Thymus (tissue), 11 donors: ENCODE data around the gene SARNP. TPM values are rescaled to one million over a fixed set of nuclear protein-coding genes. Genes with fewer than 3 reads are reported as not detected.

Experiments
- DNase-seq, 9 donors: peaks; one replicate each; pipeline ENCODE4 v3.0.0-alpha.2; 2013; ENCODE audit warnings: low spot score in 9 of 9, low read depth in 6 of 9, missing footprints in 1 of 9
- H3K27ac ChIP-seq, 2 donors: one replicate each; pipeline ENCODE4 v1.5.1; 2013; ENCODE audit warnings: control low read depth in 1 of 2, low read depth in 1 of 2, low read length in 1 of 2, mild to moderate bottlenecking in 1 of 2, moderate library complexity in 1 of 2
- H3K27me3 ChIP-seq, 2 donors: one replicate each; pipeline ENCODE4 v1.5.1; 2013; ENCODE audit warnings: low read length in 1 of 2; ENCODE audit not compliant: control insufficient read depth in 2 of 2, insufficient read depth in 1 of 2
- H3K36me3 ChIP-seq, 2 donors: one replicate each; pipeline ENCODE4 v1.5.1; 2013; ENCODE audit warnings: low read length in 1 of 2, mild to moderate bottlenecking in 1 of 2, moderate library complexity in 1 of 2; ENCODE audit not compliant: control insufficient read depth in 2 of 2, insufficient read depth in 2 of 2
- H3K4me1 ChIP-seq, 2 donors: one replicate each; pipeline ENCODE4 v1.5.1; 2013; ENCODE audit warnings: low read length in 2 of 2; ENCODE audit not compliant: control insufficient read depth in 2 of 2, insufficient read depth in 2 of 2
- H3K4me3 ChIP-seq, 2 donors: one replicate each; pipeline ENCODE4 v1.5.1; 2013; ENCODE audit warnings: low read length in 2 of 2, control low read depth in 1 of 2, mild to moderate bottlenecking in 1 of 2
- H3K9me3 ChIP-seq, 2 donors: one replicate each; pipeline ENCODE4 v1.5.1; 2013; ENCODE audit warnings: low read length in 1 of 2, mild to moderate bottlenecking in 1 of 2; ENCODE audit not compliant: control insufficient read depth in 2 of 2, insufficient read depth in 1 of 2
- WGBS: extraction: QIAGEN DNeasy Blood & Tissue Kit; methylation state at CpG from one replicate; pipeline ENCODE4 v1.1.7; 2013; 5-methylcytosine and 5-hydroxymethylcytosine counted together
- polyA plus RNA-seq: library from polyadenylated mRNA; stranded (reverse); fragments of 200-250 nt; gene quantifications from one replicate; pipeline ENCODE4 v1.2.3, GENCODE V29; 2013
- total RNA-seq: library from RNA; stranded (reverse); fragments of 120-200 nt; gene quantifications from one replicate; pipeline ENCODE4 v1.2.4, GENCODE V29; 2013
- donor health status: healthy.

SARNP gene
- total and polyA plus RNA-seq, 2 donors, result 112 to 141 TPM

- 78% methylated on average over 6 of the region's 6 CpGs for WGBS
- Histone ChIP-seq H3K4me3 (no peak overlapping the region), H3K4me1 (peaks cover 7 to 28% of the 10 kb centered on the region in 2 donors), H3K9me3 (no peaks in the 10 kb centered on the region), H3K36me3 (no peaks in the 10 kb centered on the region), H3K27me3 (no peaks in the 10 kb centered on the region), H3K27ac (peak overlapping the region; percentile 26 to 87)
- DNase-seq, result peak in 3 of 9 donors; percentile 37 to 73 (median 57)
Observed at GRCh38 chr12:55736780-55737580, 80.5 kb downstream of the SARNP start.

GRCh38 chr12:55736076-55736475, 81.4 kb downstream of the SARNP start:
- H3K36me3 ChIP-seq, result no peaks in the 10 kb centered on the region
- no peak for DNase-seq
- H3K27me3 ChIP-seq, result no peaks in the 10 kb centered on the region
- H3K27ac ChIP-seq, result no peak overlapping the region
- no peak overlapping the region for H3K4me3 ChIP-seq
- whole genome bisulfite sequencing, result 97% methylated on average over 3 of the region's 3 CpGs
- H3K9me3 ChIP-seq, result no peaks in the 10 kb centered on the region
- H3K4me1 ChIP-seq, result peaks cover 7 to 24% of the 10 kb centered on the region in 2 donors

GRCh38 chr12:55734595-55734994, 82.9 kb downstream of the SARNP start:
- Histone ChIP-seq H3K4me3 (no peak overlapping the region), H3K36me3 (no peaks in the 10 kb centered on the region), H3K27ac (no peak overlapping the region), H3K4me1 (peaks cover 9 to 38% of the 10 kb centered on the region in 2 donors), H3K27me3 (no peaks in the 10 kb centered on the region), H3K9me3 (no peaks in the 10 kb centered on the region)
- WGBS, result 97% methylated on average over 3 of the region's 3 CpGs
- no peak for DNase-seq

GRCh38 chr12:55733858-55734257, 83.7 kb downstream of the SARNP start:
- peaks cover 9 to 44% of the 10 kb centered on the region in 2 donors for H3K4me1 ChIP-seq
- no peak overlapping the region for H3K27ac ChIP-seq
- H3K27me3 ChIP-seq, result no peaks in the 10 kb centered on the region
- 93% methylated on average over 2 of the region's 2 CpGs for WGBS
- no peaks in the 10 kb centered on the region for H3K9me3 ChIP-seq
- DNase-seq, result no peak
- no peak overlapping the region for H3K4me3 ChIP-seq
- H3K36me3 ChIP-seq, result no peaks in the 10 kb centered on the region

GRCh38 chr12:55733021-55733555, 84.4 kb downstream of the SARNP start:
- Histone ChIP-seq H3K4me1 (peaks cover 13 to 43% of the 10 kb centered on the region in 2 donors), H3K27ac (no peak overlapping the region), H3K36me3 (no peaks in the 10 kb centered on the region), H3K27me3 (peaks cover 0 to 7% of the 10 kb centered on the region in 2 donors), H3K9me3 (no peaks in the 10 kb centered on the region), H3K4me3 (no peak overlapping the region)
- whole genome bisulfite sequencing, result 96% methylated on average over 14 of the region's 14 CpGs
- no peak for DNase-seq

GRCh38 chr12:55732288-55732687, 85.2 kb downstream of the SARNP start:
- peak overlapping the region in 1 of 2 donors; percentile 55 for H3K27ac ChIP-seq
- peaks cover 0 to 12% of the 10 kb centered on the region in 2 donors for H3K27me3 ChIP-seq
- no peaks in the 10 kb centered on the region for H3K9me3 ChIP-seq
- no peak for DNase-seq
- H3K4me1 ChIP-seq, result peaks cover 7 to 43% of the 10 kb centered on the region in 2 donors
- no peaks in the 10 kb centered on the region for H3K36me3 ChIP-seq
- H3K4me3 ChIP-seq, result no peak overlapping the region
- 95% methylated on average over 4 of the region's 4 CpGs for WGBS

GRCh38 chr12:55729819-55730818, 87.4 kb downstream of the SARNP start:
- WGBS, result 3% methylated on average over 19 of the region's 19 CpGs
- peak overlapping the region; percentile 67 to 73 for H3K4me3 ChIP-seq
- H3K9me3 ChIP-seq, result no peaks in the 10 kb centered on the region
- H3K36me3 ChIP-seq, result peaks cover 0 to 5% of the 10 kb centered on the region in 2 donors
- peak overlapping the region; percentile 91 to 93 for H3K27ac ChIP-seq
- peaks cover 7 to 40% of the 10 kb centered on the region in 2 donors for H3K4me1 ChIP-seq
- DNase-seq, result peak in 3 of 9 donors; percentile 47 to 71 (median 54)
- peaks cover 0 to 12% of the 10 kb centered on the region in 2 donors for H3K27me3 ChIP-seq

- peak in 3 of 9 donors; percentile 40 to 81 (median 56) for DNase-seq
- Histone ChIP-seq H3K4me1 (peaks cover 7 to 49% of the 10 kb centered on the region in 2 donors), H3K4me3 (peak within 1 kb of the TSS; percentile 67 to 73), H3K27ac (peak within 1 kb of the TSS; percentile 91 to 93), H3K9me3 (peaks cover 0 to 2% of the 10 kb centered on the region in 2 donors), H3K27me3 (peaks cover 0 to 12% of the 10 kb centered on the region in 2 donors), H3K36me3 (peaks cover 4 to 13% of the 10 kb centered on the region in 2 donors)
- WGBS, result under 1% methylated on average over 61 of the region's 61 CpGs
Observed at GRCh38 chr12:55728939-55729818, 88.3 kb downstream of the SARNP start, which contains the start of gene CD63. Gene CD63 (minus strand): TSS chr12:55729009. CDS start chr12:55728341, 668 bp downstream.
